Panc1 (cell line): Measurements from ENCODE around the gene CRK. TPM values are rescaled to one million over a fixed set of nuclear protein-coding genes. Genes with fewer than 3 reads are reported as not detected.
"Not testable (repeated sequence)": the region's sequence is repeated elsewhere in the genome, so short reads cannot be mapped to it uniquely, and the experiment has no call there.

ENCODE experiments used
- ATAC-seq: fragments of 200-7000 bp; cut with Tn5 transposase; 2 replicates; pipeline ENCODE4 v1.9.1; 2020; ENCODE audit warnings: mild to moderate bottlenecking, moderate library complexity
- BruUV-seq: library from RNA; stranded (reverse); fragments of 400-500 nt; replicated peaks from 2 replicates; lab custom pipeline; 2021; lab: Mats Ljungman, UMichigan
- CTCF ChIA-PET: fragments of 300-600 bp; sonication (Branson Sonifier 250); formaldehyde crosslinking; loops from one replicate; lab custom pipeline; 2022; ENCODE audit warnings: antibody characterized with exemption; lab: Charles Lee
- POLR2A ChIA-PET: fragments of 300-600 bp; sonication (Branson Sonifier 250); formaldehyde crosslinking; loops from one replicate; lab custom pipeline; 2022; ENCODE audit warnings: antibody characterized with exemption; lab: Charles Lee
- DNase-seq: peaks from one replicate; pipeline ENCODE4 v3.0.0-alpha.2; 2010; ENCODE audit warnings: low read depth, low spot score
- H3K27ac ChIP-seq: 2 replicates; pipeline ENCODE4 v1.5.1; 2011; ENCODE audit warnings: mild to moderate bottlenecking, low read length, inconsistent platforms
- H3K27me3 ChIP-seq: fragments of 200-500 bp; sonication (Bioruptor generic); 2 replicates; pipeline ENCODE4 v1.6.0; 2014; ENCODE audit warnings: low read length, inconsistent platforms; ENCODE audit not compliant: control insufficient read depth, insufficient read depth
- H3K36me3 ChIP-seq: fragments of 200-500 bp; sonication (Bioruptor generic); 2 replicates; pipeline ENCODE4 v1.5.1; 2014; ENCODE audit warnings: inconsistent platforms, mild to moderate bottlenecking, low read length, moderate library complexity; ENCODE audit not compliant: control insufficient read depth, insufficient read depth
- H3K4me1 ChIP-seq: 2 replicates; pipeline ENCODE4 v1.5.1; 2011; ENCODE audit warnings: inconsistent platforms, mild to moderate bottlenecking, low read length, moderate library complexity; ENCODE audit not compliant: control insufficient read depth, insufficient read depth
- H3K4me3 ChIP-seq, 2 experiments: 2 replicates each; pipeline ENCODE4 v1.5.1; 2011 to 2012; ENCODE audit warnings: low read depth in 2 of 2, low read length in 2 of 2, mild to moderate bottlenecking in 2 of 2, inconsistent platforms in 1 of 2, moderate library complexity in 1 of 2
- H3K9me3 ChIP-seq: fragments of 200-500 bp; sonication (Bioruptor generic); 2 replicates; pipeline ENCODE4 v1.5.1; 2014; ENCODE audit warnings: low read depth, mild to moderate bottlenecking, inconsistent platforms, low read length, moderate library complexity; ENCODE audit not compliant: control insufficient read depth, insufficient read depth
- CTCF ChIP-seq: fragments of 450-650 bp; IDR thresholded peaks from 2 replicates; pipeline ENCODE4 v1.5.1; 2017; ENCODE audit warnings: mild to moderate bottlenecking
- POLR2AphosphoS5 ChIP-seq: IDR thresholded peaks from 2 replicates; pipeline ENCODE4 v1.6.1; 2012; ENCODE audit warnings: mild to moderate bottlenecking, low read depth, low read length, moderate library complexity
- SIN3A ChIP-seq: IDR thresholded peaks from 2 replicates; pipeline ENCODE4 v1.6.1; 2012; ENCODE audit warnings: low read depth, mild to moderate bottlenecking, low read length, moderate library complexity, borderline replicate concordance; ENCODE audit not compliant: insufficient read depth
- TCF7L2 ChIP-seq: IDR thresholded peaks from 2 replicates; pipeline ENCODE4 v1.6.1; 2011; ENCODE audit warnings: mild to moderate bottlenecking, low read depth, low read length, inconsistent platforms
- in situ Hi-C: cut with HindIII; loops from 2 replicates; pipeline ENCODE4 v1.10.0; 2016; ENCODE audit warnings: low sequenced_read_pairs, low pct_unique_long_range_greater_than_20kb
- intact Hi-C: fragments of 100-400 bp; cut with micrococcal nuclease; formaldehyde crosslinking; loops from one replicate; pipeline ENCODE4 v1.10.0; 2022; ENCODE audit not compliant: unreplicated experiment
- total RNA-seq: library from RNA; stranded (reverse); gene quantifications from one replicate; pipeline ENCODE4 v1.2.1, GENCODE V29; 2021; ENCODE audit not compliant: unreplicated experiment
- TF ChIP-seq, protein P1 (sequence below), 2 experiments: IDR thresholded peaks; 2 replicates each; pipeline ENCODE4 v1.6.1; 2011 to 2012; ENCODE audit warnings: low read depth in 2 of 2, control low read depth in 1 of 2, low read length in 1 of 2, mild to moderate bottlenecking in 1 of 2, moderate library complexity in 1 of 2; ENCODE audit not compliant: insufficient read depth in 1 of 2

Gene CRK
- total RNA-seq, 1 experiment from 2014 or later = 67.0 TPM

DNA sequence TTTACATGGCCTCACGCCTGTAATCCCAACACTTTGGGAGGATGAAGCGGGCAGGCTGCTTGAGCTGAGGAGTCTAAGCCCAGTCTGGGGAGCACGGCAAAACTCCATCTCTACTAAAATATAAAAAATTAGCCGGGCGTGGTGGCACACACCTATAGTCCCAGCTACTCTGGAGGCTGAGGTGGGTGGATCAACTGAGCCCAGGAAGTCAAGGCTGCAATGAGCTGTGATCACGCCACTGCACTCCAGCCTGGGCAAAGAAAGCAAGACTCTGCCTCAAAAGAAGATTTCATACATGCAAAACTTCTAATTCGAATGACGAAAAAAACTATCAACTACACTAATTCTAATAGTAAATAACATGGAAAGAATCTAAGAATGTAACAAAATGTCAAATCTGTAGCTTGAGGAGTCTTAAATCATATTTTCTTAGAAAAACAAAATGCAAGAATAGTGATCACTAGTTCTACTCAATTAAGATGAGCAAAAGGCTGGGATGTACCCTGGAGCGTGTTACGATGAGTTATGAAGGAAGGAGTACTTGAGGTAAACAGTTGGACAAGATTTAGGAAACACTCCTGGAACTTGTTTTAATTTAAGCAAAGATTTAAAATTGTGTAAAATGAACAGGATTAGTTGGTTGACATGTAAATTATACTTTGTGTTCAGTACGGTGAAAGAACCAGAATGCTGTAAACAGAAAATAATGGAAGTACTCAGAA is 76.7 kb downstream of the CRK start:
- Histone ChIP-seq H3K27me3 (no peaks in the 10 kb centered on the region), H3K27ac (no peak overlapping the region), H3K4me3 (no peak overlapping the region), H3K9me3 (no peaks in the 10 kb centered on the region), H3K4me1 (peaks cover 54% of the 10 kb centered on the region), H3K36me3 (no peaks in the 10 kb centered on the region; the same call in 1 of the 2 replicates)
- in situ Hi-C loops (no loop called here), intact Hi-C loops (no loop called here)
- TF ChIP-seq, protein P1, sequence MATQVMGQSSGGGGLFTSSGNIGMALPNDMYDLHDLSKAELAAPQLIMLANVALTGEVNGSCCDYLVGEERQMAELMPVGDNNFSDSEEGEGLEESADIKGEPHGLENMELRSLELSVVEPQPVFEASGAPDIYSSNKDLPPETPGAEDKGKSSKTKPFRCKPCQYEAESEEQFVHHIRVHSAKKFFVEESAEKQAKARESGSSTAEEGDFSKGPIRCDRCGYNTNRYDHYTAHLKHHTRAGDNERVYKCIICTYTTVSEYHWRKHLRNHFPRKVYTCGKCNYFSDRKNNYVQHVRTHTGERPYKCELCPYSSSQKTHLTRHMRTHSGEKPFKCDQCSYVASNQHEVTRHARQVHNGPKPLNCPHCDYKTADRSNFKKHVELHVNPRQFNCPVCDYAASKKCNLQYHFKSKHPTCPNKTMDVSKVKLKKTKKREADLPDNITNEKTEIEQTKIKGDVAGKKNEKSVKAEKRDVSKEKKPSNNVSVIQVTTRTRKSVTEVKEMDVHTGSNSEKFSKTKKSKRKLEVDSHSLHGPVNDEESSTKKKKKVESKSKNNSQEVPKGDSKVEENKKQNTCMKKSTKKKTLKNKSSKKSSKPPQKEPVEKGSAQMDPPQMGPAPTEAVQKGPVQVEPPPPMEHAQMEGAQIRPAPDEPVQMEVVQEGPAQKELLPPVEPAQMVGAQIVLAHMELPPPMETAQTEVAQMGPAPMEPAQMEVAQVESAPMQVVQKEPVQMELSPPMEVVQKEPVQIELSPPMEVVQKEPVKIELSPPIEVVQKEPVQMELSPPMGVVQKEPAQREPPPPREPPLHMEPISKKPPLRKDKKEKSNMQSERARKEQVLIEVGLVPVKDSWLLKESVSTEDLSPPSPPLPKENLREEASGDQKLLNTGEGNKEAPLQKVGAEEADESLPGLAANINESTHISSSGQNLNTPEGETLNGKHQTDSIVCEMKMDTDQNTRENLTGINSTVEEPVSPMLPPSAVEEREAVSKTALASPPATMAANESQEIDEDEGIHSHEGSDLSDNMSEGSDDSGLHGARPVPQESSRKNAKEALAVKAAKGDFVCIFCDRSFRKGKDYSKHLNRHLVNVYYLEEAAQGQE (IDR thresholded peaks at IDR 0.05; ENCODE audit: insufficient read depth in 1 of 2, low read depth in 2 of 2, low read length in 1 of 2) = no peak
- no peak for TF ChIP-seq SIN3A
- TF ChIP-seq POLR2AphosphoS5 = no peak
- TF ChIP-seq CTCF = no peak
- TF ChIP-seq TCF7L2 = no peak
- ChIA-PET POLR2A (no interaction called here), CTCF (interaction anchor here (1.7 kb wide), 1 partner anchor 14 kb away, joined by 7 read pairs; no protein-coding TSS in a partner anchor)
- no peak for ATAC-seq
- BruUV-seq = no TSS peak
- no peak for DNase-seq

GRCh38 chr17:1378476-1378860 is 77.6 kb downstream of the CRK start:
- in situ Hi-C loops, H3K9me3 ChIP-seq, CTCF ChIA-PET, DNase-seq, H3K4me3 ChIP-seq, ATAC-seq, H3K36me3 ChIP-seq, H3K27ac ChIP-seq, intact Hi-C loops, BruUV-seq, H3K27me3 ChIP-seq: not testable (repeated sequence)
- peaks cover 55% of the 10 kb centered on the region for H3K4me1 ChIP-seq
- POLR2A ChIA-PET = interaction anchor here (0.6 kb wide), 1 partner anchor 35 kb away, joined by 3 read pairs; no protein-coding TSS in a partner anchor

- Histone ChIP-seq H3K36me3 (no peaks in the 10 kb centered on the region; the same call in 1 of the 2 replicates), H3K9me3 (no peaks in the 10 kb centered on the region), H3K4me3 (no peak overlapping the region), H3K27ac (no peak overlapping the region), H3K27me3 (no peaks in the 10 kb centered on the region), H3K4me1 (peaks cover 55% of the 10 kb centered on the region)
- no peak for DNase-seq
- TF ChIP-seq SIN3A (no peak), POLR2AphosphoS5 (no peak), TCF7L2 (no peak), CTCF (no peak)
- TF ChIP-seq, protein P1 (IDR thresholded peaks at IDR 0.05; ENCODE audit: insufficient read depth in 1 of 2, low read depth in 2 of 2, low read length in 1 of 2) = no peak
- CTCF ChIA-PET = interaction anchor here (1.6 kb wide), 1 partner anchor 12 kb away, joined by 8 read pairs; no protein-coding TSS in a partner anchor
- no peak for ATAC-seq
- BruUV-seq = no TSS peak
- intact Hi-C loops = no loop called here
- in situ Hi-C loops = no loop called here
- POLR2A ChIA-PET = no interaction called here
These were observed 78.7 kb downstream of the CRK start for GRCh38 chr17:1377334-1377733.
